Measurements from ENCODE around the gene SPTLC2.
"Not testable (repeated sequence)": the region's sequence is repeated elsewhere in the genome, so short reads cannot be mapped to it uniquely, and the experiment has no call there.

The SPTLC2 gene

GRCh38 chr14:77543240-77543551 is 73.2 kb downstream of the SPTLC2 start:
- Histone ChIP-seq H3K4me3 (ENCODE audit: low read length) (no peak overlapping the region), H3K79me2 (ENCODE audit: low read length) (no peaks in the 10 kb centered on the region), H3K4me1 (ENCODE audit: low read length) (no peaks in the 10 kb centered on the region), H3K9me2 (replicated peaks; ENCODE audit: insufficient read depth, low read length) (no peaks in the 10 kb centered on the region), H3F3A (ENCODE audit: insufficient read depth, low read length) (no peaks in the 10 kb centered on the region), H2AFZ (ENCODE audit: low read length) (no peak overlapping the region), H3K9me3 (replicated peaks; ENCODE audit: insufficient read depth, low read length) (no peaks in the 10 kb centered on the region), H3K36me3 (replicated peaks; ENCODE audit: insufficient read depth, low read length) (no peaks in the 10 kb centered on the region), H3K4me2 (ENCODE audit: low read depth, low read length) (no peak overlapping the region), H4K20me1 (ENCODE audit: insufficient read depth, low read length) (no peaks in the 10 kb centered on the region), H3K27ac (ENCODE audit: low read length) (no peak overlapping the region), H3K9ac (ENCODE audit: low read length) (no peak overlapping the region), H3K27me3 (replicated peaks; ENCODE audit: insufficient read depth, low read length) (no peaks in the 10 kb centered on the region)
- DNase-seq: no peak
- TF ChIP-seq CTCF (IDR thresholded peaks at IDR 0.05; ENCODE audit: low read length) (no peak), EZH2 (optimal IDR thresholded peaks at IDR 0.05; ENCODE audit: low read depth, low read length) (no peak), EZH2phosphoT487 (IDR thresholded peaks at IDR 0.05; ENCODE audit: low read length) (no peak)

- Histone ChIP-seq H3K4me2 (ENCODE audit: low read depth, low read length) (no peak overlapping the region), H3F3A (ENCODE audit: insufficient read depth, low read length) (no peaks in the 10 kb centered on the region), H3K27me3 (replicated peaks; ENCODE audit: insufficient read depth, low read length) (no peaks in the 10 kb centered on the region), H3K79me2 (ENCODE audit: low read length) (no peaks in the 10 kb centered on the region), H3K4me1 (ENCODE audit: low read length) (no peaks in the 10 kb centered on the region), H3K9me3 (replicated peaks; ENCODE audit: insufficient read depth, low read length) (no peaks in the 10 kb centered on the region), H3K9me2 (replicated peaks; ENCODE audit: insufficient read depth, low read length) (no peaks in the 10 kb centered on the region), H2AFZ (ENCODE audit: low read length) (no peak overlapping the region), H3K4me3 (ENCODE audit: low read length) (no peak overlapping the region), H3K27ac (ENCODE audit: low read length) (no peak overlapping the region), H3K9ac (ENCODE audit: low read length) (no peak overlapping the region), H4K20me1 (ENCODE audit: insufficient read depth, low read length) (no peaks in the 10 kb centered on the region), H3K36me3 (replicated peaks; ENCODE audit: insufficient read depth, low read length) (no peaks in the 10 kb centered on the region)
- DNase-seq: no peak
- TF ChIP-seq CTCF (IDR thresholded peaks at IDR 0.05; ENCODE audit: low read length) (no peak), EZH2phosphoT487 (IDR thresholded peaks at IDR 0.05; ENCODE audit: low read length) (no peak), EZH2 (optimal IDR thresholded peaks at IDR 0.05; ENCODE audit: low read depth, low read length) (no peak)
Measured at GRCh38 chr14:77542421-77543239, 73.8 kb downstream of the SPTLC2 start.

- no peaks in the 10 kb centered on the region for H3K9me2 ChIP-seq (replicated peaks; ENCODE audit: insufficient read depth, low read length)
- H3K4me1 ChIP-seq (ENCODE audit: low read length): no peaks in the 10 kb centered on the region
- H3K9me3 ChIP-seq (replicated peaks; ENCODE audit: insufficient read depth, low read length): no peaks in the 10 kb centered on the region
- H2AFZ ChIP-seq (ENCODE audit: low read length): no peak overlapping the region
- H3K79me2 ChIP-seq (ENCODE audit: low read length): no peaks in the 10 kb centered on the region
- TF ChIP-seq CTCF (IDR thresholded peaks at IDR 0.05; ENCODE audit: low read length) (no peak), EZH2phosphoT487 (IDR thresholded peaks at IDR 0.05; ENCODE audit: low read length) (no peak), EZH2 (optimal IDR thresholded peaks at IDR 0.05; ENCODE audit: low read depth, low read length) (no peak)
- H3K36me3 ChIP-seq (replicated peaks; ENCODE audit: insufficient read depth, low read length): no peaks in the 10 kb centered on the region
- no peak overlapping the region for H3K4me2 ChIP-seq (ENCODE audit: low read depth, low read length)
- DNase-seq: no peak
- H3K4me3 ChIP-seq (ENCODE audit: low read length): no peak overlapping the region
- H3K9ac ChIP-seq (ENCODE audit: low read length): no peak overlapping the region
- no peak overlapping the region for H3K27ac ChIP-seq (ENCODE audit: low read length)
- H3F3A ChIP-seq (ENCODE audit: insufficient read depth, low read length): no peaks in the 10 kb centered on the region
- no peaks in the 10 kb centered on the region for H4K20me1 ChIP-seq (ENCODE audit: insufficient read depth, low read length)
- no peaks in the 10 kb centered on the region for H3K27me3 ChIP-seq (replicated peaks; ENCODE audit: insufficient read depth, low read length)
Measured at GRCh38 chr14:77541905-77542304, 74.5 kb downstream of the SPTLC2 start.

GRCh38 chr14:77536951-77537350 is 79.5 kb downstream of the SPTLC2 start:
- H3K4me2 ChIP-seq (ENCODE audit: low read depth, low read length); H3K4me3 ChIP-seq (ENCODE audit: low read length); H3F3A ChIP-seq (ENCODE audit: insufficient read depth, low read length): not testable (repeated sequence)

More at GRCh38 chr14:77536951-77537350, 79.5 kb downstream of the SPTLC2 start:
- not testable (repeated sequence) for H3K4me1 ChIP-seq (ENCODE audit: low read length); H3K27ac ChIP-seq (ENCODE audit: low read length); DNase-seq; H3K9me2 ChIP-seq (replicated peaks; ENCODE audit: insufficient read depth, low read length); H2AFZ ChIP-seq (ENCODE audit: low read length); H3K79me2 ChIP-seq (ENCODE audit: low read length); H4K20me1 ChIP-seq (ENCODE audit: insufficient read depth, low read length); H3K27me3 ChIP-seq (replicated peaks; ENCODE audit: insufficient read depth, low read length); H3K9ac ChIP-seq (ENCODE audit: low read length); H3K36me3 ChIP-seq (replicated peaks; ENCODE audit: insufficient read depth, low read length); H3K9me3 ChIP-seq (replicated peaks; ENCODE audit: insufficient read depth, low read length)
